GM21717 (cell line): ENCODE results near the gene ZNF831.

Source experiments
- ATAC-seq: cut with Tn5 transposase; IDR thresholded peaks from one replicate; pipeline ENCODE4 v1.9.1; 2021; ENCODE audit warnings: mild to moderate bottlenecking, moderate library complexity; ENCODE audit not compliant: unreplicated experiment

ZNF831 gene

DNA sequence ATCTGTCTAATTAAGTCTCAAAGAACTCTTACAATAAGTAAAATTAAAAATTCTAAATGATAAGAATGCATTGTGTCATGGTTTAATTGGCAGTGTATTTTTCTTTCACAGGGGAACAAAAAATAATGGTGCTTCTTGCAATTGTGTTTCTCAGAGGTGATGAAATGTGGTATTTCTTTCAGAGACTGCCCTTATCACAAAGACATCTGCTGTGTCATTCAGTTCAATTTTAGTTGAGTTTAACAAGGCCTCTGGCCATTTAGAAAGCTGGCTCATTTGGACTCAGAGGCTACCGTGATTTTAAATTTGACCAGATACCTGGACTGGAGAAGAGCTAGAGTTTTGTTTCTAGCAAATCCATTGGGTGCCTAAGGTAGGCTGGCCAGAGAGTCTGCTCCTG, 23.6 kb upstream of the ZNF831 start:
- ATAC-seq: no peak

DNA sequence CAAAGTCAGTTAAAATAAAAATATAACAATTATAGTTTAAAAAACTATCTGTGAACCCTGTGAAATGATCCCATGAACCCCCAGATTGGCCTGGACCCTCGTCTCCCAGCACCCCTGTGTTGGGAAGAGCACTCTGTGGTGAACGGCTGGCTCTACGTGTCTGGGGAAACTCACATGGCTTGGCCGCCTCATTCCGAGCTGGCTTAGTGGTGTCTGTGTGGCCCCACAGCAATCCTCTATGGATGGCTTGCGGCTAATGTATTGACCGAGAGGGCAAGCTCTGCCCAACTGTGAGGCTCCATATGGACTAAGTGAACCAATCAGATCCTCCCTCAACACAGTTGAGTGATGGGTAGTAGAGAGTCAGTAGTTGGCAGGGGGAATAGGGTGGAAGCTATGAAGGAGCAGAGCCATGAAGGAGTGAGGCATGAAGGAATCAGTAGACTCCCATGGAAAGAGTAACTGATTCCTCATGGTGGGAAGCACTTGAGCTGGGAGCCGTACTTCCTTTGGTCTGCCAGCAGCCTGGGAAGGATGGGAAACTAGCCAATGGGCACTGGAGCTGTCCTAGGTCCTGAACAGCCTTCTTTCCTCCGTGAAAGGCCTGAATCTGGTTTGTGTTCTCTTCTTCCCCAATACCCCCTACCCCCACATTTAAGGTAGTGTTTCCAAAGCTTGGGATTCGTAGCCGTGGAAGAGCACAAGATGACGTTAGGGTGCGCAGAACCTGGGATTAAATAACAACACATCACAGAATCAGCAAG, 21.6 kb upstream of the ZNF831 start:
- ATAC-seq: no peak

DNA sequence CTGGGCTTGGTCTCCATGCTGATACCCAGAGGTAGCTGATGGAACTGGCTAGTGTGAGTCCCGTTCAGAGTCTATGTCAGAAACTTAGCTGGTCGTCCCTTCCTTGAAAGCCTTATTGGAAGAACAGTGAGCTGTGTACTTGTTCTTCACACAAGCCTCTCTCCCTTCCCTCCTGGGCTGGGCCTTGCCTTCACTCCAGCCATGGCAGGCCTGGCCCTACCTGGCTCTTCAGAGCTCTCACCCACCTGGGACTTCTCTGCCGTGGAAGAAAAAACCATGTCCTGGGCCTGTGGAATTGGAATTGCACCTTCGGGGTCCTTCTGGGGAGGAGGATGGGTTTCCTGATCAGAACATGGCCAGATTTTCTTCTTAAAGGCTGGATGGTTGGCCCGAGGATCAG, 20.3 kb upstream of the ZNF831 start:
- no peak for ATAC-seq

DNA sequence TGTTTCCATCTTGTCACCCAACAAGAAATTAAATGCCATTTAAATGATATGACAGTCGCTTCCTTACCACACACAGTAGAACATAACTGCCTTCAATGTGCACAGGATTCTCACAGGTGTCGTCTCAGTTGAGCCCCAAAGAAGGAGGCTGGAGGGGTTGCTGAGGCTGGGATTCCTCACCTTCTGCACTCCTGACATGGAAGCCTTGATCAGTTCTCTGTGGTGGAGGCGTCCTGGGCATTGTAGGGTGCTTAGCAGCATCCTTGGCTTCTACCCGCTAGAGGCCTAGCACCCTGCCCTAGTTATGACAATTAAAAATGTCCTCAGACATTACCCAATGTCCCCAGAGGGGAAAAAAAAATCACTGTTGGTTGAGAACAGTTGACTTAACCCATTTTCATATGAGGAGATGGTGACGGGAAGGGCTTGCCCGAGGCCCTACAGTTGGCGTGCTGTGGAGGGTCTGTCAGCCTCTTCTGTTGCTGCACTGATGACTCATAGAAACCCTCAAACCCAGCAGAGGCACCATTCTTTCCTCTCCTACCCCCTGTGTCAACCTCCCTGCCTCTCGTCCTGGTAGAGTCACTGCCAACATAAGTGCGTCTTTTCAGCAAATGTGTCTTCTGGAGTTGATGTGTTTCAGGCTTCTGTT, 19.3 kb upstream of the ZNF831 start:
- ATAC-seq: no peak

DNA sequence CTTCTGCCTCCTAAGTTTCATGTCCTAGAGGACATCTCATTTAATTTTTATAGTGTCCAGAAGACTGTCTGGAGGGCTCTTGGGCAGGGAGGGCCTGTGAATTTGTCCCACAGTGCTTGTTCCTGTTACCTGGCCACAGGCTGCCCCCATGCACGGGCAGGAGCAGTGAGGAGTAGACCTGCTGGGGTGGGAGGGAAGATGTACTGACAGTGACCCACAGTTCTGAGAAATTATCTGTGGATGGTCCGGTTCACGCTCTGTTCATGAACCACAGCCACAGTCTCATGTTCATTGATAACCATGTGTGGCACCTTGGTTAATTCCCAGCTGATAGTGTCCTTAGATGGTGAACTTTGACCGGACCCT, 18.8 kb upstream of the ZNF831 start:
- ATAC-seq: no peak

DNA sequence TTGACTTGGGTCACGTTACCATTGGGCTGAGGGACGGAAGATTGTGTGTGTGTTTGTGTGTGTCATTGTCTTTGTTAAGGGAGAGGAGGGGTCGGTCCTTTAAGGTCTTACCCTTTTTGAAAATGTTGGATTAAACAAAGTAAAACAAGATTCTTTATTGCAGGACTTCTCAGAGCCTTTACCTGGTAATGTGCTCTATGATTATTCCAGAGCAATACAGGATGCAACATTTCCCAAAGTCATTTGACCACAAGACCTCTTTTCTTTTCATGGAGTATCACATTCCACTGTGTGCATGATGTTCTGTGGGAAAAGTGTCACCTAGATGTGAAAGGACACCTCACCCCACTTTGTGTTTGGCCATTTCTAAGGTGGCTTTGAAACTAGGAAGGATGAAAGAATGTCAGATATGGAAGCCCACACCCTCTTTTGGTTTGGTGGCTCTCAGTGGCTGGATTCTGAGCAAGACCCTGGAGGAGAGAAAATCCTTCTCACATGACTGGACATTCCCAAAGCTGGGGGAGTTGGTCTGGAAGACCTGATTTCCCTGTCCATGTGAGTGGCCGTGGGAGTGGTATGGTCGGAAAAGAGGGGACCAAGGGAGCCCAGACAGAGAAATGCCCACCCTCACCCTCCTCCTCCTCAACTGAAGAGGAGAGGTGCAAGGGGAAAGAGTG, 18.2 kb upstream of the ZNF831 start:
- no peak for ATAC-seq

DNA sequence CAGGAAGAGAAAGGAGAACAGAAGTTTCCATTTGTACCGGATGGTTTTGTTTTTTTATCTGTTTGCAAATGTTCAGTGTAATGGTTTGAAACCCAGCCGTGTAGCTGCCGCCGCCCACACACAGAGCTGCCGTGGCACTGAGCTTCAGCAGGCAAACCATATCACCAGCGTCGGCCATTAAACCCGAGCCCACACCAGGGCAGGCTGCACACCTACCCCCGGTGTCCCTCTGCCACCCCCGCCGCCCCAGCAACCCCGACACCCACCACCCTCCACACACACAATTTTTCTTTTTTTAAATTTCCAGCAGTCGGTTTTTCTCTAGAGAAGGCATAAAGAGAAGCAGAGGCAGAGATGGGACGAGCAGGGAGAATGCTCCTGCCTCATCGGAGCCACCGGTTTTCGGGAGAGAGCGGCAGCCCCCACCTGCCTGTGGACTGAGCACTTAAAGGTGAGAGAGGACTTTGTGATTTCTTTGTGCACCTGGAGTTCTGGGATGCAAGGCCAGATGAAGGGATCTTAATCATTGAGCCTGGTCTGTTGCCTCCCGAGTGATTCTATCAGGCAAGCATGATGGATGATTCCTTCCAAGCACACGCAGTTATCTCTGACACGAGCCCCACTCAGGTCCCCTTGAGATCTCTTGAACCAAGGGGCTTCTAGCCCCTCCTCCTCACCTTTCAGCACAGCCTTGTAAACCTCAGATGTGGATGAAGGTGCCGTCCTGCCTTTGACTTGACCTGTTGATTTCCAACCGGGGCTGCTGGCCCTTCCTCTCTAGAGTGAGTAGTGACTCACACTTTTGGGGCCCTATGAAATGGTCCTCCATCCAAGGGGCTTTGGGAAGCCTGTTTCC, 17.5 kb upstream of the ZNF831 start:
- no peak for ATAC-seq

DNA sequence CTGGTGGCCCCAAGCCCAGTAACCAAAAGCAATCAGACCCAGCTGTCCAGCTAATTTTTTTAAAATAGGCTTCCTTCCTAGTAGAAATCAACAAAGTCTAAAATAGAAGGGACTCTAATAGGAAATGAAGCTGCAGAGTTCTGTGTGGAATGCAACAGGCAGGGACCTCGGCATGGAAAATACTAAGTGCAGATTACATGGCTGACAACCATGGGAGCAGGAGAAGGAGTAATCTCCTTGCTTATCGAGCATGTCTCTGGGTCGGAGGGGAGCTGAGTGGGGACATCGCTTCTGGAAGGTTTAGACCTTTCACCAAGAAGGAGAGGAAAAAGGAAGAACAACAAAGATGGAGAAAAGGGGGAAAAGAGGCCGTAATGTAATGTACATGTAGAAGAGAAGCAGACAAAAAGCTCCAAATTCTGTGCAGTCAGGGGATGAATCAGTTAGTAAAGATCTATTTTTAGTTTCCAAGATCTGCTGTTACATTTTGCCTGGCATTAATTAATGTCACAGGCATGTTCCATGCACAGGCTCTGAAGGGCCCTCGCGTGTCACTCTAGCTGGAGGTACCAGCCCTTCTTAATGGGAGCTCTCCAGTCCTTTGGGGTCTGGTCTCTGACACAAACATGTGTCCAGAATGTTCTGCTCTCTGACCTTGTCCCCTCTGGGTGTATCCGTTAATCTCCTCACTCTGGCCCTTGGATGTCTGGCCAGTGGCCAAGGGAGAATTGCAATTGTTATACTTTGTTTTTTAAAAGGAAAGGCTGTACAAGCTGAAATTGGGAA, 16.6 kb upstream of the ZNF831 start:
- ATAC-seq: no peak

DNA sequence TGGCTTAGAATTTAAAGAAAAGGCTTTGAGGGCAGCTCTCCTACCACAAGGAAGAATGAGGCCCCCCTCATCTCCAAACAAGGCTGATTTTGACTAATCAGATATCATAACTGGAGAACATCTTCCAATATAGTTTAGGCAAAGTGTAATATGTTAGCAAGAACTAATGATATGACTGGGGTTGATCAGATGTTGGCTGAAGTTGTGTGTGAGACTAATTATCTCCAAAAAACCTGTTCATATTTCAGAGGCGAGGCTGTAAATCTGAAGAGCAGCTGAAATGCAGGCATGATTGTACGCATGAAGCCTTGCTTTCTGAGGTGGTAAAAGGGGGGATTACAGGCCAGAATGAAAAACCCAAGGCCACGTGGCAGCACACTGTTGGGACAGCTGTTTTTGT, 16.0 kb upstream of the ZNF831 start:
- ATAC-seq: no peak

DNA sequence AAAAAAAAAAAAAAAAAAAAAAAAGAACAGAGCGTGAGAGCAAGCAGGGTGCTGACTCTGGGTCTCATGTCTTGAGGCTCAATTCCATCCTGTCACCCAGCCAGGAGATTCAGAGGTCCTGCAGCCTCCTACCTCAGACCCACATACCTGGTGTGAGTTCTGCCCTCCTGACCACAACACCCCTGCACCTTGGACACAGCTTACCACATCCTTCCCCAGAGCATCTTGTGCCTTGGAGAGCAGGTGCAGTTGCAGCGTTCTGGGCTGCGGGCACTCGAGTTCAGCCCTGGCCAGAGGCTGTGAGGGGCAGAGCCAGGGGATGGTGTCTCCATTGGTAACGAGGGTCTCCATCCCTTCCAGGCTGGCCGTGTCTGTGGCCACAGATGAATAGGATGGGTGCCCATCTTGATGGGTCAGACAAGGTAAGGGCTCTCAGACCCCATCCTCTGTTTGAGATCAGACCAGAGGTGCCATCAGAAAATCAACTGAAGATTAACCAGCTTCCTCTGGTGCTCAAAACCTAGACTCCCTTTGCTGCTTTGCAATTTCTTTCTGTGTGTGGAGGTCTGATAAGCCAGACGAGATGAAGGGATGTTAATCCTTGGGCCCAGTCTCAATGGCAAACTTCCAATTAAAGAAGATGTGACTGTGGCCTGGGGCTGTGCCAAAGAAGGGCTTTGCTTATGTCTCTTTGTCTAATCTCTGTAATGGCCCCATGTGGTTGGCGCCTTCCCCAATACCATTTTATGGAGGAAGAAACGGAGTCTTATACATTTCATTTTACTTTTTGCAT, 14.7 kb upstream of the ZNF831 start:
- ATAC-seq: no peak

DNA sequence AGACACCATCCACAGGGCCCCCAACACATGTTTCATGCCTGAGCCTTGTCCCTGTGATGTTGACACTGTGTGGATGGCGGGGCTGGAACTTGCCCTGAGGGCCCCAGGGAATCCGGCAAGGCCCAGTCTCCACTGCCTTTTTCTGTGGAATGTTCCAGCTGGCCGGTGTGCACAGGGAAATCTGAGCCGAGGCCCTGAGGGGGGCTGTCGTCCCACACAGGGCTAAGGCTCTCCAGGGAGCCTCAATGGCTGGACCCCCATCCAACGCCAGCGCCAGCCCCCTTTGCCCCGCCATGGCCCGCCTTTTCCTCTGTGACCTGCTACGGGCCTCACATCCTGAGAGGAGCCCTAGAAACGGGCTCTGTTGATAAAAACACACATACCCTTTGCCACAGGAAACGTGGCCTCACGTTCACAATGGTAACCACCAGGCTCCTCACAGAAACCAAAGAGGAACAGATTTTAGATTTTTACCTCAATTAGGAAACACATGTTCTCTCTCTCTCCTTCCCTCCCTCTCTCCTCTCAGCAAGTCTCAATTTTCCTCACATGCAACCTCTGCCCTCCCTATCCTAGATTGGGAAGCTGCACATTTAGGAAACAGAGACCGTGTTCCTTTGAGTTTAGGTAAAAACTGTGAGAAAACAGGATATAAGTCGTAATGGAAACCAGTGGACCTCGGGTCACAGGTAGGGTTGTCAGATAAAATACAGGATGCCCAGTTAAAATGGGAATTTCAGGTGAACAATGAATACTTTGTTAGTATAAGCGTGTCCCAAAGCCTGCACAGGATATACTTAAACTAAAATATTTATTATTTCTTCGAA, 13.7 kb upstream of the ZNF831 start:
- ATAC-seq: no peak

DNA sequence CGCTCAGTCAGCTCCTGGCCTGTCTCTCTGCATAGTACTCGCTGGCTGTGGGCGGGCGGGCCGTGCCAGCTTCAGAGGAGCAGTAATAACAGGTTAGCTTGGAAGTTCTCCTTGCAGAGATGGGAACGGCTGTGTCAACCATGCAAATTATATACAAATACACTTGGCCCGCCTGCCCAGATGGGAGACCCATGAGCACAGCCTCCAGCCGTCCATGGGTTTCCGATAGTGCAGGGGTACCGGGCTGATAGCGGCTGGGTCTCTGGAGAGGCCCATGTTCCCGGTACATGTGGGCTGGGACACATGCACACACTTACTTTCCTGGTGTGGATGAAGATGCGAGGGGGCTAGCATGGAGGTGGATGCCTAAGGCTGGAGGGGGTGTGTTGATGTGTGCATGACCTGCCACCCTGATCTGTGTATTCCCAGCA, 12.8 kb upstream of the ZNF831 start:
- no peak for ATAC-seq

DNA sequence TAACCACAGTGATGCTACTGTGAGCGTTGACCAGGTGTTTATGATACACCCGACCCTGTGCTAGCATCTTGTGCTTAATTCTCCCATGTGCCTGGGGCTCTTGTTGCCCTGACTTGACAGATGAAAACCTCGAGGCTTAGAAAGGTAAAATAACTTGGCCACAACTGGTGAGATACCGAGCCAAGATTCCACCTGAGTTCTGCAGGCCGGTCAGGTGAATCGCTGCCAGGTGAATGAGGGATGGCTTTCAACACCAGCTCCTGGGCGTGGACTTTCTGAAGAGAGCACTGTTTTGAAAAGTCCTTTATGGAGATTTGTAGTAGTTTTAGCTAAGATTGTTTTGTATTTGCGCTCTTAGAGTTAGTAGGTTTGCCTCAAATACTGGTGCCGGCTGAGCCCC, 12.2 kb upstream of the ZNF831 start:
- ATAC-seq: no peak

DNA sequence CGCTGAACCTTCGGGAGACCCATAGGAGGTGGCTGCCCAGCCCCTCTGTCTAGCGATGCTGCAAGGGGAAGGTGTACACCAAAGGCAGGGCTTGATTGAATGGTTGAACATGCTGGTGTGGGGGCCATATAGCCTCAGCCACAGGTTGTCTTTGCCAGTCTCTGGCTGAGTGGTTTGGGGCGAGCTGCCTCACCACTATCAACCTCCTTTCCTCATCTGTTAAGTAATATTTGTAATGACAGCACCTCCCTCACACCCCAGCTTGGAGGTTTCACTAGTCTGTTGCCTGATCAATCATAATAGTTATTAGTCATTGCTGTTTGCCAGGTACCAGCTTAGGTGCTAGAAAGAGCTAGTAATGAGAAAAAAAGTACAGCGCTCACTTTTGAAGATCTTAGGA, 11.8 kb upstream of the ZNF831 start:
- no peak for ATAC-seq

DNA sequence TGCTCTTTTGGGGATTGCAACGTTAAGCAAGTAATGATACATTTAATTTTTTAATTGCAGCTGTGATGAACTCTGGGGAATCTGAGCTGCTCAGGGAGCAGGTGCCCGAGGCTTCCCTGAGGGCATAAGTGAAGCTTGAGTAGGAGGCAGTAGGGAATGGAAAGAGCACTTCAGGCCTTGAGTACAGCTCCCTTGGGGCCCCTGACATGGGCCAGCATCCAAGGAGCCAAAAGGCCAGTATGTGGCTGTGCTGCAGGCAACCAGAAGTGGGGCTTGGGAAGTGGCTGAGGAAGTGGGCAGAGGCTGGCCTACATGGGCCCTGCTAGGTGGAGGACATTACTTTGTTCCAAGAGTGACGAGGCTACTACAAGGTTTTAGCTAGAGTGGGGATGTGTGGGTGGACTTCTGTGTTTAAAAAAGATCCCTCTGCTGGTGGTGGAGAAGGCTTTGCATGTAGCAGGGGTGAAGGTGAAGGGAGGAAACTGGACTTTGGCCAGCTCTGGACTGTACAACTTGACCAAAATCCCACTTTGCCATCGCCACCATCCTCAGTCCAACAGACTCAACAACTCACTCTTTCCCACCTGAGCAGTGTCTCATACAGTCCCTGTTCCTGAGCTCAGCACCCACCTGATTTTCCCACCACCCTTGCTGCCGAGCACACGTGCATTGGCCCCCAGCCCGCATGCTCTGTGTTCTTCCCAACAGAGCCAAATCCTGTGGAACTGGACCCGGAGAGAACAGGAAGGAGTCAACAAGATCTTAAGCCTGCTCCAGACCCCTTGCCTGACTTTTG, 10.9 kb upstream of the ZNF831 start:
- ATAC-seq: no peak

DNA sequence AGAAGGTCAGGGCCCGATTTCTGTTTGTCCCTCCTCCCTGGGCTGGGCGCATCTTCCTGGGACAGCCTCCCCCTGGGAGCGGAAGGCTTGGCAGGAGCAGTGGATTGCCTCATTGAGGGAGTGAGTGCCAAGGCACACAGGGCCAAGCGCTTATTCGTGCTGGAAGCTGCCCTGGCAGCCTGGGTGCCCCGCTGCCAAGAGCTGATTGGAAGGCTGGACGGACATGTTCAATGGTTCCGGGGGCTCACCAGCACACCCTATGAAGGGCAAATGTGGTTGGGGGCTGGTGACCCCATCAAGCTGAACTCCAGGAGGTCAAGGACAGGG, 10.3 kb upstream of the ZNF831 start:
- no peak for ATAC-seq

DNA sequence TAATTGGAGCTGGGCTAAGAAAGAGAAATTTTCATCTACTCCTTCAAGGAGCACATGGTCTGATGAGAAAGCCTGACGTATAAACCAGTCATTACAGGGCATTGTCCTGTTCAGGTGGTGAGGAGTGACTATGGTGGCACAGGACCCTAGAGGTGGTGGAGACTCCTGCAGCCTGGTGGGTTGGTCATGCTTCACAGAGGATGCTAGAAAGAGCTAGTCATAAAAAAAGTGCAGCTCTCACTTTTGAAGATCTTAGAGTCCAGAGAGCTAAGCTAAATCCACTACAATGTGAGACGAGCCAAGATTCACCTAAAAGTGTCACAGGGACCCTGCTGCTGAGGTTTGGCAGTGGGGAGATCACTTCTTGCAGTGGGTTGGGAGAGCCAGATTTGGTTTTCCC, 9.8 kb upstream of the ZNF831 start:
- no peak for ATAC-seq

DNA sequence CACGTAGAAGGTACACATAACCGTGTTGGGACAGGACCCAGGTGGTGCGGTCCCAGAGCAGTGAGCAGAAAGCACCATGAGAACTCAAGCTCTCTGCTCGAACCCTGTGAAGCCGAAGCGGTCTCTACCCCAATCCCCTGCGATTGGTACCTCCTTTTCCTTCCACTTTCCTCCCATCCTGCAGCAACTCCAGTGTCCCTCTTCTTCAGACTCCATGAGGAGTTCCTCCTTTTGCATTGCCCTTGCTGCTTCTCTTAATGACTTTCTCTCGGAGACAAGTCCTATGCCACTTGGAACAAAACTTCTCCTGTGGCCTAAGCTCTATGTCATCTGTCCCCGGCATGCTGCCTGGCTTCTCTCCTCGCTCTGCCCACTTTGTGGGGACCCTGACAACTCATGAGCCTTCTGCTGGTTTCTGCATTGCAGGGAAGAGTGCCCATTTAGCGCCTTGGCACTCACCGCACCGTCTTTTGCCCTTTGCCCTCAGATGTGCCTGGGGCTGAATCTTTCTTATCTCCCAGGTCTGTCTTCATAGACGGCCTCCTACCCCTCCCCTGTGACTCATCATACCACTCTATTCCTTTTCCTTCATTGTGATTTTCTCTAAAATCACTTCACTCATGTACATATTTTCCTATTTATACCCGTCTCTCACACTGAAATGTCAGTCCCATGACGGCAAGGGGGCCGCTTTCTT, 9.2 kb upstream of the ZNF831 start:
- ATAC-seq: no peak
